HG03439 (cell line): Measurements from ENCODE around the gene STOX2.

Experiments used
- ATAC-seq: cut with Tn5 transposase; IDR thresholded peaks from one replicate; pipeline ENCODE4 v1.9.1; 2021; ENCODE audit warnings: mild to moderate bottlenecking, moderate library complexity; ENCODE audit not compliant: unreplicated experiment

STOX2 gene

DNA sequence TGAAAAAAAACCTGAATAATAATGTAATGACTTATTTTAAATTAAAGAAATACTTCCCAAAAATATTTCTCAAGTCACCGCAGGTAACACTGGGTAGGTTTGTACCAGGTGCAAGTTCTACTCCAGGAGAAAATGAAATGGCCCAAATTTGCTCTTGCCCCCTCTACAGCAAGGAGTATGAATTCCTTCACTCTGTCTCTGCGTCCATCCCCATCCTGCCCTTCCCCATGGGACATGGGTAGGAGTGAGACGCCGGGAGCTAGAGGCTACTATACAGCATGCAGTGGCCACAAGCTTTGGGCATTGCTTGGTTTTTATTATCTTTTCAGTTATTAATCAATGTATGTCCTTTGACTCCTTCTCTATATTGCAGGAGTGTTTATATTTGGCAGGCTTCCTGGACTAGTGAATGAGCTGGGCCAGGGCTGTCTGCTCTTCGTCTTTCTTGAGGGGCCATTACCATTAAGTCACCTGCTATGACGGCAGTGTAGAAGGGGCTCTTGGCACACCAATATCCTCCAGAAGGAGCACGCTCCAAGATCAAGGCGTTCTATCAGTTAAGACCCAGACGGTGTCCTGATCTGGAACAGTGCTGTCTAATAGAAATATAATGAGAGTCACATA, 162.9 kb downstream of the STOX2 start:
- no peak for ATAC-seq
